Fibroblast of mammary gland (primary cell): Measurements from ENCODE around the gene ZC3HAV1.

Source experiments
- DNase-seq: peaks from one replicate; pipeline ENCODE4 v3.0.0-alpha.2; 2010; ENCODE audit warnings: low read depth
- H3K4me3 ChIP-seq: 2 replicates; pipeline ENCODE4 v1.5.1; 2011; ENCODE audit warnings: low read depth, mild to moderate bottlenecking, low read length, moderate library complexity; ENCODE audit not compliant: control insufficient read depth
- TF ChIP-seq, protein P1 (sequence below): conservative IDR thresholded peaks from 2 replicates; pipeline ENCODE4 v1.5.1; 2011; ENCODE audit warnings: low read depth, low read length, inconsistent platforms; ENCODE audit not compliant: control insufficient read depth, insufficient read depth

The ZC3HAV1 gene

DNA sequence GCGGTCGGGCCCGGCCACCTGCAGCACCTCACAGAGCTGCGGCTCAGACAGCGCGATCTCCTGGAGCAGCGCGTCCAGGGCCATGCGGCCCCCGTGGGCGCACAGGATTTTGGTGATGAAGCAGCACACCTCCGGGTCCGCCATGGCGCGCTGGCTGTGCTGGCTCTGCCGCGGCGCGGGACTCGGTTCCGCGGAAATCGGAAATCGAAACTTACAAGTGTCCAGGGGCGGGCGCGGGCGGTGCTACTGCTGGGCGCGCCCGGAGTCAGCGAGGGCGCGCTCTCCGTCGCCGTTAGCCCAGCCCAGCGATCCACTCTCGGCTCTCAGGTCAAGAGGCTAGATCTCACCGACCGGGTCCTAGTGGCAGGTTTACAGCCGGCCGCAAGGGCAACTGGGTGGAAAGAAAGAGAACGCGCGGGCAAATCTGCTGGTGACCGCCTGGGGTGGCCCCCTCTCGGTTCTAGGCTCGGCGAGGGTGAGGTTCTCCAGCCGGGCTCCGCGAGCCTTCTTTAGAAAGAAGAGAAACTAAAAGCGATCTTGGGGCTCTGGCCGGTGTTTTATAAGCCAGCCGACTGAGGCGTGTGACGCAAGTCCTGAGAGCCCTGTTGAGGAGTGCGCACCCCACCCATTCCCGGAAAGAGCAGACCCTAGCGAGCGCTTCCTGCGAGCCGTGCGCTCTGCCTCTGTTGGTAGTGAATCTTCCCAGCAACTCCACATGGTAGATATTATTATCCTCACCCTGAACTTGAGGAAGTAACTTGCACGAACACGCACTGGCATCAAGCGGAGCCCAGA lies at the start of gene ZC3HAV1:
ZC3HAV1 (minus strand) TSS at position 533 of the 795 bp plus-strand sequence; CDS start at position 144, 389 bp downstream.
- peak within 1 kb of the TSS; percentile 88 for H3K4me3 ChIP-seq
- TF ChIP-seq, protein P1, sequence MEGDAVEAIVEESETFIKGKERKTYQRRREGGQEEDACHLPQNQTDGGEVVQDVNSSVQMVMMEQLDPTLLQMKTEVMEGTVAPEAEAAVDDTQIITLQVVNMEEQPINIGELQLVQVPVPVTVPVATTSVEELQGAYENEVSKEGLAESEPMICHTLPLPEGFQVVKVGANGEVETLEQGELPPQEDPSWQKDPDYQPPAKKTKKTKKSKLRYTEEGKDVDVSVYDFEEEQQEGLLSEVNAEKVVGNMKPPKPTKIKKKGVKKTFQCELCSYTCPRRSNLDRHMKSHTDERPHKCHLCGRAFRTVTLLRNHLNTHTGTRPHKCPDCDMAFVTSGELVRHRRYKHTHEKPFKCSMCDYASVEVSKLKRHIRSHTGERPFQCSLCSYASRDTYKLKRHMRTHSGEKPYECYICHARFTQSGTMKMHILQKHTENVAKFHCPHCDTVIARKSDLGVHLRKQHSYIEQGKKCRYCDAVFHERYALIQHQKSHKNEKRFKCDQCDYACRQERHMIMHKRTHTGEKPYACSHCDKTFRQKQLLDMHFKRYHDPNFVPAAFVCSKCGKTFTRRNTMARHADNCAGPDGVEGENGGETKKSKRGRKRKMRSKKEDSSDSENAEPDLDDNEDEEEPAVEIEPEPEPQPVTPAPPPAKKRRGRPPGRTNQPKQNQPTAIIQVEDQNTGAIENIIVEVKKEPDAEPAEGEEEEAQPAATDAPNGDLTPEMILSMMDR = no peak
- peak; percentile 89 for DNase-seq

GRCh38 chr7:139153832-139154231 lies 44.3 kb upstream of the ZC3HAV1 start:
- DNase-seq = peak; percentile 42
- no peak overlapping the region for H3K4me3 ChIP-seq
- TF ChIP-seq, protein P1 = no peak

- TF ChIP-seq, protein P1 = no peak
- no peak overlapping the region for H3K4me3 ChIP-seq
Observed at GRCh38 chr7:139152149-139152548, 42.6 kb upstream of the ZC3HAV1 start.

GRCh38 chr7:139139150-139139549 lies 29.6 kb upstream of the ZC3HAV1 start:
- no peak for DNase-seq
- H3K4me3 ChIP-seq = no peak overlapping the region
- TF ChIP-seq, protein P1 = no peak

More at GRCh38 chr7:139152149-139152548, 42.6 kb upstream of the ZC3HAV1 start:
- DNase-seq = no peak

DNA sequence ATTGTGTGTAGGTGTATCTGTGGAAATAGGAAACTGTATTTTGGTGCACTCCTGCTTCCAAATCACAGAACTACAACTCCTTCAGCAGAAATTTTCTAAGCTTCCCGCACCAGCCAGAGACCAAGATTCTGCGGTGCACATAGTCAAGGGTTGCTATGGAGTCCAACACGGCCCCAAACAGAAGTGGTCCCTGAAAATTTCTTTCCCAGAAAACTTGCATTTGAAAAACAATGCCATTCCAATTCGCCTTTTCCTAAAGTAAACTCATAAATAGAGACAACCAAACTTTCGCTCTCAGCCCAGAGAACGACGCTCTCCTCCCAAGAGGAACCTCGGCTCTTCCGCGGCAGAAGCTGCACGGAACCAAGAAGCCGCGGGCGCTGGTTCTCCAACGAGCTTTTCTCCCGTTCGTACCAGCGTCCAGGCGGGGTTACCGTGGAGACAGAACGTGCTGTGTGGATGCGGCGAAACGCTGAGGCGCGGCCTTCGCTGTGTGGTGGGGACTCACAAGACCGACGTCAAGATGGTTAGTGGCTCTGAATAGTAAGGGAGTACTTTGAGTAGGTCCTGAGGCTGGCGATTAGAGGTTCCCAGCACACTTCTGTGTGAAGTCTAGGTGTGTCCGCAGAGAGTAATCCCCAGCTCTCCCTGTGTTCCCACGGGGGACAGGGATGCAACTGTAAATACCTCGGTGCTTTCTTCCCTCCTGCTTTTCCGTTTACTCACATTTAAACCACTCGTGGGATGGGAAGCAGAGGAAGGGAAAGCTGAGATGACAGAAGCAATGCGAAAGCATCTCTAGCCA lies 24.0 kb upstream of the ZC3HAV1 start:
- peak overlapping the region; percentile 59 for H3K4me3 ChIP-seq
- DNase-seq = peak; percentile 88
- TF ChIP-seq, protein P1 = no peak

DNA sequence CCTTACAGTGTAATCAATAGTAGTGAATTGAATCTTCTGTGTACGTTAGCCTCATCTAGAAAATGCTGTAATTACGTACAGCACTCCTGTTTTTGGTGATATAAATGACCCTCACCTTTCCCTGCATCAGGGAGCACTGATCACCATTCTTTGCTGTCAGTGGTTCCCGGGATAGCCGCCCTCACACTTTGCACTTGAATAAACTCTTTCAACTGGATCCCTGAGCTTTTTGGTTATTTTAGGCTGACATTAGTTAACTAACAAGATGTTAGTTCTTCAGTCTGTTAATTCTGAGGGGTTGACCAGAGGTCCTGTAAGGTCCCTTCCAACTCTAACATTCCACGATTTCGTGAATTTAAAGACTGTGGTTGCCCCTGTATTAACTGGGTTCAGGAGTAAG lies 23.4 kb upstream of the ZC3HAV1 start:
- H3K4me3 ChIP-seq = peak overlapping the region; percentile 59
- TF ChIP-seq, protein P1 = no peak
- DNase-seq = no peak
